ENCODE results near the gene IL20RA. TPM values are rescaled to one million over a fixed set of nuclear protein-coding genes. Genes with fewer than 3 reads are reported as not detected.
"Not testable (repeated sequence)": the region's sequence is repeated elsewhere in the genome, so short reads cannot be mapped to it uniquely, and the experiment has no call there.

The IL20RA gene
- polyA plus RNA-seq, 2 donors: 4.6 to 5.2 TPM

DNA sequence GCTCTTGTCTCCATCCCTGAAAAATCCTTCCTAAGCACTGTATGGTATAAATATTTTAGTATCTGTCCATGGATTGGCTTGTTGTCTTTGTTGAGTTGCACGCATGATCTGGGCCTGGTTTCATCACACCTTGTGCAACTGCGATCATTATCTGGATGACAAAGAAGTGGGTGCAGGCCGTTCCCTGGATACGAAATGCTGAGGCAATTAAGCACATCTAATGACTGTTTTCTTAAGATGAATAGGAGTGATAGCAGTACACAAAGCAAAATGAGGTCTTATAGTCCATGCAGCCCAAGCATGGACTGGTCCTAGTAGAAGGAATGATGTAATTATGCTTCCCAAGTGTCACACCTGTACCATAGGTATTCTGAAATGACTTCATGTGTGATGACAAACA is 74.8 kb downstream of the IL20RA start:
- no peaks in the 10 kb centered on the region for H3K9me3 ChIP-seq (ENCODE audit: control insufficient read depth in 2 of 2, insufficient read depth in 1 of 2, low read depth in 1 of 2, low read length in 1 of 2)
- H3K4me3 ChIP-seq (ENCODE audit: low read depth in 1 of 2, low read length in 2 of 2): no peak overlapping the region
- H3K36me3 ChIP-seq (ENCODE audit: control insufficient read depth in 2 of 2, insufficient read depth in 2 of 2, low read length in 1 of 2): no peaks in the 10 kb centered on the region
- WGBS, 2 donors: 86 to 92% methylated on average over 4 of the region's 4 CpGs
- no peaks in the 10 kb centered on the region for H3K27me3 ChIP-seq (ENCODE audit: control insufficient read depth in 1 of 2, insufficient read depth in 2 of 2, low read length in 2 of 2)
- H3K4me1 ChIP-seq (ENCODE audit: control insufficient read depth in 2 of 2, insufficient read depth in 2 of 2, low read length in 1 of 2): no peaks in the 10 kb centered on the region
- H3K27ac ChIP-seq (ENCODE audit: low read depth in 2 of 2, low read length in 1 of 2): peak overlapping the region in 1 of 2 donors; percentile 36

GRCh38 chr6:136969433-136969832 is 75.3 kb downstream of the IL20RA start:
- H3K9me3 ChIP-seq (ENCODE audit: control insufficient read depth in 2 of 2, insufficient read depth in 1 of 2, low read depth in 1 of 2, low read length in 1 of 2): no peaks in the 10 kb centered on the region
- H3K27ac ChIP-seq (ENCODE audit: low read depth in 2 of 2, low read length in 1 of 2): peak overlapping the region in 1 of 2 donors; percentile 36
- H3K4me3 ChIP-seq (ENCODE audit: low read depth in 1 of 2, low read length in 2 of 2): no peak overlapping the region
- 64 to 73% methylated on average over 5 of the region's 5 CpGs for WGBS, 2 donors
- H3K36me3 ChIP-seq (ENCODE audit: control insufficient read depth in 2 of 2, insufficient read depth in 2 of 2, low read length in 1 of 2): no peaks in the 10 kb centered on the region
- no peaks in the 10 kb centered on the region for H3K27me3 ChIP-seq (ENCODE audit: control insufficient read depth in 1 of 2, insufficient read depth in 2 of 2, low read length in 2 of 2)
- H3K4me1 ChIP-seq (ENCODE audit: control insufficient read depth in 2 of 2, insufficient read depth in 2 of 2, low read length in 1 of 2): no peaks in the 10 kb centered on the region

- Histone ChIP-seq H3K27me3 (ENCODE audit: control insufficient read depth in 1 of 2, insufficient read depth in 2 of 2, low read length in 2 of 2) (no peaks in the 10 kb centered on the region), H3K9me3 (ENCODE audit: control insufficient read depth in 2 of 2, insufficient read depth in 1 of 2, low read depth in 1 of 2, low read length in 1 of 2) (no peaks in the 10 kb centered on the region), H3K4me3 (ENCODE audit: low read depth in 1 of 2, low read length in 2 of 2) (no peak overlapping the region), H3K27ac (ENCODE audit: low read depth in 2 of 2, low read length in 1 of 2) (no peak overlapping the region), H3K4me1 (ENCODE audit: control insufficient read depth in 2 of 2, insufficient read depth in 2 of 2, low read length in 1 of 2) (no peaks in the 10 kb centered on the region), H3K36me3 (ENCODE audit: control insufficient read depth in 2 of 2, insufficient read depth in 2 of 2, low read length in 1 of 2) (no peaks in the 10 kb centered on the region)
- 71 to 78% methylated on average over 7 of the region's 7 CpGs for WGBS, 2 donors
Observed at GRCh38 chr6:136968837-136969236, 75.9 kb downstream of the IL20RA start.

DNA sequence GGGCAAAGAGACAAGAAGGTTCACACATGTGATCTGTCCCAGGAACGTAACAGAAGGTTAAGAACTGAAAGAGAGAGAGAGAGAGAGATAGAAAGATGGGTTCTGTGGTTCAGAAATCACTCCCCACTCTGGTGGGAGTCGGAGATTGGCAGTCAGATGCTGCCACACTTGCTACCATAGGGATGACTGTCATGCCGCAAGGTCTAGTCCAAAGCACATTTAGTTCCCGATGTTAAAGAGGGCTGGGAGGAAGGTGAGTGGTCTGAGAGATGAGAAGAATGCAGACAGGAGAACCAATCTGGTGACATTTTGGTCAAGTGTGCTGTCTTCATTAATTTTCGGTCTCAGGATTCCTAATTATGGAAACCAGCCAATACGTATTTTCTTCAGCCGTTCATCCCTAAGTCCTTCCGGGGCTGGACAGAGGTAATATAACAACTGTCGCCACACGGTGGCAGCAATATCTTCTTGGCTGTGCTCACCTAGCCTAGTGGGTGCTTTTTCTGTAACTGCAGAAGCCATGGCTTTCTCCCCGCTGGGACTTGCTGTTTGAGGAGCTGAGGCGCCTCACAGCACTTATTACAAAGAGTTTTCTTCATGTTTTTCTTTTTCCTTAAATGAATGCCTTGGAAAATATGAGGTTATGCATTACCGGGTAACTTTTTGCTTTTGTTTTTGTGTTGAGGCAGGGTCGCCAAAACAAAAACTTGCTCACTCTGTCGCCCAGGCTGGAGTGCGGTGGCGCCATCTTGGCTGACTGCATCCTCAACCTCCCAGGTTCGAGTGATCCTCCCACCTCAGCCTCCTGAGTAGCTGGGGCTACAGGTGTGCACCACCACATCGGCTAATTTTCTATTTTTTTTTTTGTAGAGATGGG is 76.7 kb downstream of the IL20RA start:
- WGBS, 2 donors: 49 to 50% methylated on average over 19 of the region's 19 CpGs
- Histone ChIP-seq H3K4me1 (ENCODE audit: control insufficient read depth in 2 of 2, insufficient read depth in 2 of 2, low read length in 1 of 2) (no peaks in the 10 kb centered on the region), H3K9me3 (ENCODE audit: control insufficient read depth in 2 of 2, insufficient read depth in 1 of 2, low read depth in 1 of 2, low read length in 1 of 2) (no peaks in the 10 kb centered on the region), H3K4me3 (ENCODE audit: low read depth in 1 of 2, low read length in 2 of 2) (no peak overlapping the region), H3K27me3 (ENCODE audit: control insufficient read depth in 1 of 2, insufficient read depth in 2 of 2, low read length in 2 of 2) (no peaks in the 10 kb centered on the region), H3K27ac (ENCODE audit: low read depth in 2 of 2, low read length in 1 of 2) (no peak overlapping the region), H3K36me3 (ENCODE audit: control insufficient read depth in 2 of 2, insufficient read depth in 2 of 2, low read length in 1 of 2) (no peaks in the 10 kb centered on the region)

- 77 to 78% methylated on average over 2 of the region's 2 CpGs for WGBS, 2 donors
- H3K4me3 ChIP-seq (ENCODE audit: low read depth in 1 of 2, low read length in 2 of 2): no peak overlapping the region
- no peaks in the 10 kb centered on the region for H3K27me3 ChIP-seq (ENCODE audit: control insufficient read depth in 1 of 2, insufficient read depth in 2 of 2, low read length in 2 of 2)
- no peaks in the 10 kb centered on the region for H3K9me3 ChIP-seq (ENCODE audit: control insufficient read depth in 2 of 2, insufficient read depth in 1 of 2, low read depth in 1 of 2, low read length in 1 of 2)
- H3K27ac ChIP-seq (ENCODE audit: low read depth in 2 of 2, low read length in 1 of 2): no peak overlapping the region
- H3K36me3 ChIP-seq (ENCODE audit: control insufficient read depth in 2 of 2, insufficient read depth in 2 of 2, low read length in 1 of 2): no peaks in the 10 kb centered on the region
- H3K4me1 ChIP-seq (ENCODE audit: control insufficient read depth in 2 of 2, insufficient read depth in 2 of 2, low read length in 1 of 2): no peaks in the 10 kb centered on the region
Observed at GRCh38 chr6:136964398-136964797, 80.4 kb downstream of the IL20RA start.

GRCh38 chr6:136963259-136963658 is 81.5 kb downstream of the IL20RA start:
- Histone ChIP-seq H3K4me3 (ENCODE audit: low read depth in 1 of 2, low read length in 2 of 2) (no peak overlapping the region), H3K4me1 (ENCODE audit: control insufficient read depth in 2 of 2, insufficient read depth in 2 of 2, low read length in 1 of 2) (no peaks in the 10 kb centered on the region), H3K27ac (ENCODE audit: low read depth in 2 of 2, low read length in 1 of 2) (no peak overlapping the region), H3K9me3 (ENCODE audit: control insufficient read depth in 2 of 2, insufficient read depth in 1 of 2, low read depth in 1 of 2, low read length in 1 of 2) (no peaks in the 10 kb centered on the region), H3K27me3 (ENCODE audit: control insufficient read depth in 1 of 2, insufficient read depth in 2 of 2, low read length in 2 of 2) (no peaks in the 10 kb centered on the region), H3K36me3 (ENCODE audit: control insufficient read depth in 2 of 2, insufficient read depth in 2 of 2, low read length in 1 of 2) (no peaks in the 10 kb centered on the region)
- WGBS, 2 donors: 55 to 58% methylated on average over 2 of the region's 2 CpGs

- H3K9me3 ChIP-seq (ENCODE audit: control insufficient read depth in 2 of 2, insufficient read depth in 1 of 2, low read depth in 1 of 2, low read length in 1 of 2): no peaks in the 10 kb centered on the region
- no peaks in the 10 kb centered on the region for H3K36me3 ChIP-seq (ENCODE audit: control insufficient read depth in 2 of 2, insufficient read depth in 2 of 2, low read length in 1 of 2)
- H3K27me3 ChIP-seq (ENCODE audit: control insufficient read depth in 1 of 2, insufficient read depth in 2 of 2, low read length in 2 of 2): no peaks in the 10 kb centered on the region
- H3K4me3 ChIP-seq (ENCODE audit: low read depth in 1 of 2, low read length in 2 of 2): no peak overlapping the region
- no peaks in the 10 kb centered on the region for H3K4me1 ChIP-seq (ENCODE audit: control insufficient read depth in 2 of 2, insufficient read depth in 2 of 2, low read length in 1 of 2)
- no peak overlapping the region for H3K27ac ChIP-seq (ENCODE audit: low read depth in 2 of 2, low read length in 1 of 2)
- 46 to 49% methylated on average over 4 of the region's 4 CpGs for WGBS, 2 donors
Observed at GRCh38 chr6:136962661-136963060, 82.1 kb downstream of the IL20RA start.

DNA sequence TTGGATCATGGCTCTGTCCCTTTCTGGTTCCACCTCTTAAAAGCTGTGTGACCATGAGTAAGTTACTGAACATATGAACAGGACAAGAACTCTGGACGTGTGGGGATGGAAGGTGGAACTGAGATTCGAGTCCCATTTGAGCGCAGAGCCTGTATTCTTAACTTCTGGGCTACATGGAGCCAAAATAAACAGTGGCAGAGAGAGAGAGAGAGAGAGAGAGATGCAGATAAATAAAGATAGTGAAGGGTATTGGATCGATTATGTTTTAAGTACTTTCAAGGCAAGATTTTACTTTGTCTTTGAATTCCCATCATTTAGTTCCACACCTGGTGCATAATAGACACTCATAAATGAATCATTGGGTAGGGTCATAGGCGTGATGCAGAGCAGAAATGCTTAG is 82.9 kb downstream of the IL20RA start:
- Histone ChIP-seq H3K27ac (ENCODE audit: low read depth in 2 of 2, low read length in 1 of 2) (no peak overlapping the region), H3K27me3 (ENCODE audit: control insufficient read depth in 1 of 2, insufficient read depth in 2 of 2, low read length in 2 of 2) (no peaks in the 10 kb centered on the region), H3K4me1 (ENCODE audit: control insufficient read depth in 2 of 2, insufficient read depth in 2 of 2, low read length in 1 of 2) (no peaks in the 10 kb centered on the region), H3K4me3 (ENCODE audit: low read depth in 1 of 2, low read length in 2 of 2) (no peak overlapping the region), H3K36me3 (ENCODE audit: control insufficient read depth in 2 of 2, insufficient read depth in 2 of 2, low read length in 1 of 2) (no peaks in the 10 kb centered on the region), H3K9me3 (ENCODE audit: control insufficient read depth in 2 of 2, insufficient read depth in 1 of 2, low read depth in 1 of 2, low read length in 1 of 2) (no peaks in the 10 kb centered on the region)
- 68 to 79% methylated on average over 5 of the region's 5 CpGs for WGBS, 2 donors

GRCh38 chr6:136960781-136961180 is 84.0 kb downstream of the IL20RA start:
- no peaks in the 10 kb centered on the region for H3K9me3 ChIP-seq (ENCODE audit: control insufficient read depth in 2 of 2, insufficient read depth in 1 of 2, low read depth in 1 of 2, low read length in 1 of 2)
- H3K4me3 ChIP-seq (ENCODE audit: low read depth in 1 of 2, low read length in 2 of 2): no peak overlapping the region
- no peaks in the 10 kb centered on the region for H3K27me3 ChIP-seq (ENCODE audit: control insufficient read depth in 1 of 2, insufficient read depth in 2 of 2, low read length in 2 of 2)
- H3K27ac ChIP-seq (ENCODE audit: low read depth in 2 of 2, low read length in 1 of 2): no peak overlapping the region
- H3K4me1 ChIP-seq (ENCODE audit: control insufficient read depth in 2 of 2, insufficient read depth in 2 of 2, low read length in 1 of 2): no peaks in the 10 kb centered on the region
- H3K36me3 ChIP-seq (ENCODE audit: control insufficient read depth in 2 of 2, insufficient read depth in 2 of 2, low read length in 1 of 2): no peaks in the 10 kb centered on the region
- WGBS, 2 donors: 82 to 87% methylated on average over 3 of the region's 3 CpGs

DNA sequence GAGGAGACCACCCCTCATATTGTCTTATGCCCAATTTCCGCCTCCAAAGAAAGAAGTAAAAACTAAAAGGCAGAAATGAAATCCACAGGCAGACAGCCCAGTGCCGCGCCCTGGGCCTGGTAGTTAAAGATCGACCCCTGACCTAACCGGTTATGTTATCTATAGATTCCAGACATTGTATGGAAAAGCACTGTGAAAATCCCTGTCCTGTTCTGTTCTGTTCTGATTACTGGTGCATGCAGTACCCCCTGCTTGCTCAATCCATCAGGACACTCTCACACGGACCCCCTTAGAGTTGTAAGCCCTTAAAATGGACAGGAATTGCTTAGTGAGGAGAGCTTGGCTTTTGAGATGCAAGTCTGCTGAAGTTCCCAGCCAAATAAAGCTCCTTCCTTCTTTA is 84.8 kb downstream of the IL20RA start:
- not testable (repeated sequence) for H3K27ac ChIP-seq (ENCODE audit: low read depth in 2 of 2, low read length in 1 of 2); H3K27me3 ChIP-seq (ENCODE audit: control insufficient read depth in 1 of 2, insufficient read depth in 2 of 2, low read length in 2 of 2); H3K4me1 ChIP-seq (ENCODE audit: control insufficient read depth in 2 of 2, insufficient read depth in 2 of 2, low read length in 1 of 2); H3K9me3 ChIP-seq (ENCODE audit: control insufficient read depth in 2 of 2, insufficient read depth in 1 of 2, low read depth in 1 of 2, low read length in 1 of 2); H3K4me3 ChIP-seq (ENCODE audit: low read depth in 1 of 2, low read length in 2 of 2); H3K36me3 ChIP-seq (ENCODE audit: control insufficient read depth in 2 of 2, insufficient read depth in 2 of 2, low read length in 1 of 2)
- 78 to 83% methylated on average over 6 of the region's 6 CpGs for WGBS, 2 donors
